H1 (cell line): ENCODE results near the gene PPP1R11.

ENCODE experiments used
- CTCF ChIP-seq, 3 experiments: IDR thresholded peaks; 1 replicate in 2 of 3; 2 replicates in 1 of 3; pipeline versions ENCODE4 v1.5.1 to v1.6.1; 2011; ENCODE audit warnings: low read length in 3 of 3, mild to moderate bottlenecking in 3 of 3, inconsistent platforms in 2 of 3, low read depth in 1 of 3, moderate library complexity in 1 of 3; ENCODE audit not compliant: insufficient read depth in 1 of 3; ENCODE audit errors: control extremely low read depth in 1 of 3
- SP1 ChIP-seq: IDR thresholded peaks from 2 replicates; pipeline ENCODE4 v1.6.1; 2011; ENCODE audit warnings: low read depth, low read length
- TCF12 ChIP-seq: IDR thresholded peaks from 2 replicates; pipeline ENCODE4 v1.6.1; 2011; ENCODE audit warnings: low read depth, mild to moderate bottlenecking, low read length

DNA sequence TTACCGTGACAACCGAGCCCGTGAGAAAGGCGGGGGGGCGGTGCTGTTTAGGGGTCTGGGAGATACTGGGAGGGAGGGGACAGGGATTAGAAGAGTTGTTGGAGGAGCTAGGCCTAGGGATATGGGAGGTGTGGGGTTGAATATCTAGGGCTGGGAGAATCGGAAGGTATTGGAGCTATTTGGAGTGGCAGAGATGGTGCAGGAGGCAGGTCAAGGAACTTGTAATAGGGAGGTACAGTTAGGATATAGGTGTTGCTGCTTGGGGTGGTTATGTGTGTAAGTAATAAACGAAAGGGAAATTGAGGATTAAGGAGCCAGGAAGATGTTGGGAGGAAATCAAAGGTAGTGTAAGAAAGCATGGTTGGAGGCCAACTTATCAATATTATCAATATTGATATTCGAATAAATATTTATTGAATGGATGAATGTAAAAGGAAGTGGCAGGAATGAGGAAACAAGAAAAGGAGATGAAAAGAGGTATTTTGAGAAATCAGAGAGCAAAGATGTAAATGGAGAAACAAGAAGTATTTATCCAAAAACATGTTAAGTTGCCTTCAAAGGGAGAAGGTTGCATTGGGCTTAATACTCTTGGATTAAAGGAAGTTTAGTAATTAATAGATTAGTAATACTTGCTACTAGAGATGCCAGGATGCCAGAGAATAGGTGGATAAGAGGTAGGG is 602 bp downstream of the PPP1R11 start:
- TF ChIP-seq CTCF (IDR thresholded peaks at IDR 0.05; ENCODE audit: control extremely low read depth in 1 of 3, insufficient read depth in 1 of 3, low read depth in 1 of 3, low read length in 3 of 3) (no peak), TCF12 (no peak), SP1 (no peak)
